Keratinocyte (primary cell): ENCODE data around the gene KRT79. TPM values are rescaled to one million over a fixed set of nuclear protein-coding genes. Genes with fewer than 3 reads are reported as not detected.

Experiments used
- DNase-seq: peaks from one replicate; pipeline ENCODE4 v3.0.0-alpha.2; 2011; ENCODE audit warnings: low read depth, missing footprints, low spot score
- FAIRE-seq: peaks from 2 replicates; lab custom pipeline; 2011; peaks lifted over from hg19 to GRCh38; lab: Jason Lieb, UNC
- H2AFZ ChIP-seq: 2 replicates; pipeline ENCODE4 v1.6.0; 2012; ENCODE audit warnings: low read length, control low read depth, inconsistent platforms; ENCODE audit not compliant: control insufficient read depth
- H3K27ac ChIP-seq: 2 replicates; pipeline ENCODE4 v1.5.1; 2011; ENCODE audit warnings: low read length; ENCODE audit not compliant: control insufficient read depth, insufficient read depth
- H3K27me3 ChIP-seq: 3 replicates; pipeline ENCODE4 v1.6.0; 2011; ENCODE audit warnings: low read length; ENCODE audit not compliant: control insufficient read depth, insufficient read depth; ENCODE audit errors: extremely low read depth
- H3K36me3 ChIP-seq, 2 experiments: 2 replicates in 1 of 2; 3 replicates in 1 of 2; pipeline ENCODE4 v1.5.1; 2011; ENCODE audit warnings: low read length in 2 of 2, mild to moderate bottlenecking in 1 of 2; ENCODE audit not compliant: control insufficient read depth in 2 of 2, insufficient read depth in 2 of 2; ENCODE audit errors: extremely low read depth in 1 of 2
- H3K4me1 ChIP-seq: 3 replicates; pipeline ENCODE4 v1.5.1; 2011; ENCODE audit warnings: low read length; ENCODE audit not compliant: control insufficient read depth, insufficient read depth; ENCODE audit errors: extremely low read depth
- H3K4me2 ChIP-seq: 3 replicates; pipeline ENCODE4 v1.6.0; 2011; ENCODE audit warnings: low read depth, low read length; ENCODE audit not compliant: control insufficient read depth, insufficient read depth; ENCODE audit errors: extremely low read depth
- H3K4me3 ChIP-seq, 3 experiments: fragments of 200-600 bp in 1 of 3; sonication (generic) in 1 of 3; 2 replicates in 2 of 3; 3 replicates in 1 of 3; pipeline ENCODE4 v1.5.1; 2011 to 2016; ENCODE audit warnings: low read length in 3 of 3, mild to moderate bottlenecking in 3 of 3, control low read depth in 2 of 3, inconsistent platforms in 1 of 3, low read depth in 1 of 3, mixed read lengths in 1 of 3, mixed run types in 1 of 3, moderate library complexity in 1 of 3; ENCODE audit not compliant: control insufficient read depth in 2 of 3, insufficient read depth in 2 of 3; ENCODE audit errors: extremely low read depth in 1 of 3
- H3K79me2 ChIP-seq: 2 replicates; pipeline ENCODE4 v1.6.0; 2012; ENCODE audit warnings: low read length; ENCODE audit not compliant: control insufficient read depth, insufficient read depth
- H3K9ac ChIP-seq: 3 replicates; pipeline ENCODE4 v1.6.0; 2011; ENCODE audit warnings: low read length; ENCODE audit not compliant: control insufficient read depth, insufficient read depth; ENCODE audit errors: extremely low read depth
- H3K9me1 ChIP-seq: 3 replicates; pipeline ENCODE4 v1.6.0; 2011; ENCODE audit warnings: low read length; ENCODE audit not compliant: control insufficient read depth, insufficient read depth; ENCODE audit errors: extremely low read depth
- H3K9me3 ChIP-seq: 2 replicates; pipeline ENCODE4 v1.5.1; 2012; ENCODE audit warnings: low read depth, low read length; ENCODE audit not compliant: control insufficient read depth
- H4K20me1 ChIP-seq: 3 replicates; pipeline ENCODE4 v1.6.0; 2011; ENCODE audit warnings: low read length; ENCODE audit not compliant: control insufficient read depth, insufficient read depth; ENCODE audit errors: extremely low read depth
- EZH2 ChIP-seq: IDR thresholded peaks from one replicate; pipeline ENCODE4 v1.6.1; 2012; ENCODE audit warnings: inconsistent platforms, mild to moderate bottlenecking, low read length, moderate library complexity
- dilution Hi-C: fragments of 300-500 bp; cut with MboI; formaldehyde crosslinking; loops from one replicate; pipeline ENCODE4 v1.7.0; 2020; ENCODE audit warnings: low sequenced_read_pairs; ENCODE audit not compliant: extremely low pct_ligation_motif_present
- polyA plus RNA-seq, 5 experiments: library from polyadenylated mRNA; depleted of rRNA in 3 of 5; stranded (reverse) in 3 of 5; stranded (forward) in 1 of 5; unstranded in 1 of 5; fragments of >200 nt; gene quantifications; 1 replicate in 1 of 5; 2 replicates in 3 of 5; 3 replicates in 1 of 5; pipeline versions ENCODE4 v1.2.1 to v1.2.3, GENCODE V29; 2011 to 2012; ENCODE audit warnings: missing spikeins in 2 of 5, low read depth in 1 of 5, low replicate concordance in 1 of 5
- TF ChIP-seq, protein P1 (sequence below), 3 experiments: IDR thresholded peaks in 1 of 3; conservative IDR thresholded peaks in 1 of 3; optimal IDR thresholded peaks in 1 of 3; 2 replicates in 2 of 3; 3 replicates in 1 of 3; pipeline versions ENCODE3 to v1.5.1; 2011; ENCODE audit warnings: low read length in 3 of 3, mild to moderate bottlenecking in 3 of 3, moderate library complexity in 2 of 3, control low read depth in 1 of 3, inconsistent platforms in 1 of 3; ENCODE audit not compliant: insufficient read depth in 2 of 3; ENCODE audit errors: extremely low read depth in 1 of 3

The KRT79 gene
- polyA plus RNA-seq, 1 donor (not counting 4 experiments of a cell fraction or from before 2014, with no cell fraction given) = 0.09 TPM

DNA sequence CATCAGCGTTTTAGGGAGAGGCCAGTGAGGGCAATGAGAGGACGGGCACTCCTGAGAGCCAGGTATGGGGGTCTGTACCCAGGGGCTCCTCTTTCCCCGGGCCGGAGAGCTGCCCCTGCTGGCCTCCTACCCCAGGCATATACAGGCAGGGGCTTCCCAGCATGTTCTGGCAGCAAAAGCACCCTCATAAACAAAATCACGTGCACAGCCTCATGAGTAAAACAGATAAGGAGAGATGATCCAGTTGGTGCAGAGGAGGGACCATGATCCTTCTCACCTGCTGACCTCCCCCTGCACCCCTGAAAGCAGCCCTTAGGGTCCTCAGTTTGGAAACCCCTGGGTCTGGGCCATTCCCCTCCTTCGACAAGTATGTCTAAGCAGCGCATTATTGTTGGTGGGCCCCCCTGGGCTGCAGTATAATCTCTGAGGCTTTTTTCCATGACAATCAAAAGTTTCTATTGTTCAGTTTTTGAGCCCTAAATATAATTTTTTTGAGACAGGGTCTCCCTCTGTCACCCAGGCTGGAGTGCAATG lies 15.2 kb downstream of the KRT79 start:
- Histone ChIP-seq H3K27ac (no peak overlapping the region), H3K9ac (no peak overlapping the region), H4K20me1 (peaks cover 4% of the 10 kb centered on the region), H3K9me3 (no peaks in the 10 kb centered on the region), H3K27me3 (peaks cover 29% of the 10 kb centered on the region), H2AFZ (no peak overlapping the region), H3K79me2 (no peaks in the 10 kb centered on the region), H3K4me1 (no peaks in the 10 kb centered on the region), H3K4me3 (no peak overlapping the region), H3K36me3 (no peaks in the 10 kb centered on the region), H3K9me1 (no peaks in the 10 kb centered on the region), H3K4me2 (no peak overlapping the region)
- TF ChIP-seq, protein P1, sequence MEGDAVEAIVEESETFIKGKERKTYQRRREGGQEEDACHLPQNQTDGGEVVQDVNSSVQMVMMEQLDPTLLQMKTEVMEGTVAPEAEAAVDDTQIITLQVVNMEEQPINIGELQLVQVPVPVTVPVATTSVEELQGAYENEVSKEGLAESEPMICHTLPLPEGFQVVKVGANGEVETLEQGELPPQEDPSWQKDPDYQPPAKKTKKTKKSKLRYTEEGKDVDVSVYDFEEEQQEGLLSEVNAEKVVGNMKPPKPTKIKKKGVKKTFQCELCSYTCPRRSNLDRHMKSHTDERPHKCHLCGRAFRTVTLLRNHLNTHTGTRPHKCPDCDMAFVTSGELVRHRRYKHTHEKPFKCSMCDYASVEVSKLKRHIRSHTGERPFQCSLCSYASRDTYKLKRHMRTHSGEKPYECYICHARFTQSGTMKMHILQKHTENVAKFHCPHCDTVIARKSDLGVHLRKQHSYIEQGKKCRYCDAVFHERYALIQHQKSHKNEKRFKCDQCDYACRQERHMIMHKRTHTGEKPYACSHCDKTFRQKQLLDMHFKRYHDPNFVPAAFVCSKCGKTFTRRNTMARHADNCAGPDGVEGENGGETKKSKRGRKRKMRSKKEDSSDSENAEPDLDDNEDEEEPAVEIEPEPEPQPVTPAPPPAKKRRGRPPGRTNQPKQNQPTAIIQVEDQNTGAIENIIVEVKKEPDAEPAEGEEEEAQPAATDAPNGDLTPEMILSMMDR (optimal IDR thresholded peaks at IDR 0.05 in 1 of 3, IDR thresholded peaks at IDR 0.05 in 1 of 3, conservative IDR thresholded peaks at IDR 0.05 in 1 of 3; ENCODE audit: extremely low read depth in 1 of 3, insufficient read depth in 2 of 3, low read length in 3 of 3) = no peak
- TF ChIP-seq EZH2 = no peak
- dilution Hi-C loops = no loop called here
- FAIRE-seq = no peak
- DNase-seq = no peak

DNA sequence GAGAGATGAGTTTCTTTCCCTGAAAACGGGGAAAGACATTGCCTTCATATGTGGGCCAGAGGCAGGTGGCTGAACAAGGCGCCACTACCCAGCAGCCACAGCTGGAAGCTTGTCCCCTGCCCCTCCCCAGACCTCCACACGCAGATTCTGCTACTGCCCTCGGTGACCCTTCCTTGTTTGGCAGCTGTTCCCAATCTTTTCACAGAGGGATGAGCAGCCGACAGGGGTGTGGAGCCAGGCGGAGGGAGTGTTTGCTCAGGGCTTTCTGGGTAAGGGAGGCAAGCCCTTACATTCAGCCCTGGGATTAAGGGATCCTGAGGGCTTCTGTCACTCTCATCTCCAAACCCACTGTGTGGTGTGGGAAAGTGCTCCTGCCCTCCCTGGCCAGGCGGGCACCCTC lies 15.7 kb downstream of the KRT79 start:
- FAIRE-seq = no peak
- Histone ChIP-seq H2AFZ (no peak overlapping the region), H3K79me2 (no peaks in the 10 kb centered on the region), H3K27me3 (peaks cover 35% of the 10 kb centered on the region), H3K27ac (no peak overlapping the region), H3K9ac (no peak overlapping the region), H3K9me3 (no peaks in the 10 kb centered on the region), H3K36me3 (no peaks in the 10 kb centered on the region), H3K4me2 (no peak overlapping the region), H4K20me1 (peaks cover 4% of the 10 kb centered on the region), H3K4me3 (no peak overlapping the region), H3K4me1 (no peaks in the 10 kb centered on the region), H3K9me1 (no peaks in the 10 kb centered on the region)
- no peak for TF ChIP-seq EZH2
- TF ChIP-seq, protein P1 (optimal IDR thresholded peaks at IDR 0.05 in 1 of 3, IDR thresholded peaks at IDR 0.05 in 1 of 3, conservative IDR thresholded peaks at IDR 0.05 in 1 of 3; ENCODE audit: extremely low read depth in 1 of 3, insufficient read depth in 2 of 3, low read length in 3 of 3) = no peak
- dilution Hi-C loops = no loop called here
- DNase-seq = no peak
